ENCODE data around the gene HOXC5. TPM values are rescaled to one million over a fixed set of nuclear protein-coding genes. Genes with fewer than 3 reads are reported as not detected.

HOXC5 gene
- total RNA-seq, 1 experiment from 2014 or later: 0.61 TPM

GRCh38 chr12:54035568-54036264, 2.9 kb downstream of the HOXC5 start:
- H3K9me2 ChIP-seq (ENCODE audit: insufficient read depth): no peaks in the 10 kb centered on the region
- no TSS peak for BruUV-seq (replicated peaks)
- peaks cover 15% of the 10 kb centered on the region for H3K27me3 ChIP-seq (ENCODE audit: insufficient read depth, low read depth)
- no peaks in the 10 kb centered on the region for H3F3A ChIP-seq (ENCODE audit: insufficient read depth, low read depth)
- no peak overlapping the region for H3K4me3 ChIP-seq
- no peaks in the 10 kb centered on the region for H3K79me2 ChIP-seq (ENCODE audit: low read depth)
- H3K36me3 ChIP-seq (ENCODE audit: low read depth): no peaks in the 10 kb centered on the region
- POLR2A ChIA-PET (ENCODE audit: unreplicated experiment): no interaction called here
- H4K20me1 ChIP-seq (ENCODE audit: insufficient read depth): no peaks in the 10 kb centered on the region
- TF ChIP-seq EZH2 (IDR thresholded peaks at IDR 0.05; ENCODE audit: low read depth): no peak
- TF ChIP-seq CTCF (conservative IDR thresholded peaks at IDR 0.05): no peak
- no peak overlapping the region for H2AFZ ChIP-seq
- H3K9me3 ChIP-seq (ENCODE audit: insufficient read depth, low read depth): no peaks in the 10 kb centered on the region
- intact Hi-C loops (cut with micrococcal nuclease; ENCODE audit: unreplicated experiment): no loop called here
- DNase-seq: no peak
- no peak overlapping the region for H3K4me2 ChIP-seq
- 0 out of 2 replicates have a peak, but pooled peaks cover 5% of the 10 kb centered on the region for H3K4me1 ChIP-seq (replicated peaks; ENCODE audit: insufficient read depth)
- no peak overlapping the region for H3K27ac ChIP-seq
- CTCF ChIA-PET: no interaction called here

GRCh38 chr12:54036620-54037359, 3.9 kb downstream of the HOXC5 start:
- ChIA-PET POLR2A (ENCODE audit: unreplicated experiment) (no interaction called here), CTCF (no interaction called here)
- Histone ChIP-seq H3K9me2 (ENCODE audit: insufficient read depth) (no peaks in the 10 kb centered on the region), H3K36me3 (ENCODE audit: low read depth) (no peaks in the 10 kb centered on the region), H3K4me3 (no peak overlapping the region), H3K79me2 (ENCODE audit: low read depth) (no peaks in the 10 kb centered on the region), H3K27ac (no peak overlapping the region), H3K9me3 (ENCODE audit: insufficient read depth, low read depth) (no peaks in the 10 kb centered on the region), H2AFZ (no peak overlapping the region), H3F3A (ENCODE audit: insufficient read depth, low read depth) (no peaks in the 10 kb centered on the region), H3K4me2 (no peak overlapping the region), H3K27me3 (ENCODE audit: insufficient read depth, low read depth) (peaks cover 15% of the 10 kb centered on the region), H4K20me1 (ENCODE audit: insufficient read depth) (no peaks in the 10 kb centered on the region), H3K4me1 (replicated peaks; ENCODE audit: insufficient read depth) (0 out of 2 replicates have a peak, but pooled peaks cover 5% of the 10 kb centered on the region)
- BruUV-seq (replicated peaks): no TSS peak
- intact Hi-C loops (cut with micrococcal nuclease; ENCODE audit: unreplicated experiment): no loop called here
- no peak for DNase-seq
- TF ChIP-seq CTCF (conservative IDR thresholded peaks at IDR 0.05) (no peak), EZH2 (IDR thresholded peaks at IDR 0.05; ENCODE audit: low read depth) (no peak)

- Histone ChIP-seq H3K79me2 (ENCODE audit: low read depth) (no peaks in the 10 kb centered on the region), H3K4me2 (no peak overlapping the region), H3K27ac (no peak overlapping the region), H3K4me3 (no peak overlapping the region), H3K9me2 (ENCODE audit: insufficient read depth) (no peaks in the 10 kb centered on the region), H3K9me3 (ENCODE audit: insufficient read depth, low read depth) (no peaks in the 10 kb centered on the region), H3K27me3 (ENCODE audit: insufficient read depth, low read depth) (peaks cover 17% of the 10 kb centered on the region), H2AFZ (no peak overlapping the region), H3K4me1 (replicated peaks; ENCODE audit: insufficient read depth) (0 out of 2 replicates have a peak, but pooled peaks cover 5% of the 10 kb centered on the region), H4K20me1 (ENCODE audit: insufficient read depth) (no peaks in the 10 kb centered on the region), H3F3A (ENCODE audit: insufficient read depth, low read depth) (no peaks in the 10 kb centered on the region), H3K36me3 (ENCODE audit: low read depth) (no peaks in the 10 kb centered on the region)
- ChIA-PET POLR2A (ENCODE audit: unreplicated experiment) (no interaction called here), CTCF (no interaction called here)
- DNase-seq: no peak
- no TSS peak for BruUV-seq (replicated peaks)
- intact Hi-C loops (cut with micrococcal nuclease; ENCODE audit: unreplicated experiment): no loop called here
- TF ChIP-seq EZH2 (IDR thresholded peaks at IDR 0.05; ENCODE audit: low read depth) (no peak), CTCF (conservative IDR thresholded peaks at IDR 0.05) (no peak)
Observed at GRCh38 chr12:54037360-54038283, 4.8 kb downstream of the HOXC5 start.
